Stimulated activated CD8-positive, alpha-beta memory T cell treated with anti-CD3 and anti-CD28 coated beads, Interleukin-4, amount 100 ng/mL, for 4 hours (primary cell): ENCODE measurements around the gene SAMD1.

Experiments used
- DNase-seq, 2 donors: peaks; one replicate each; pipeline ENCODE4 v3.0.0-alpha.2; 2020; ENCODE audit warnings: low read depth in 2 of 2, low spot score in 1 of 2

SAMD1 gene

GRCh38 chr19:14113762-14114414 lies 23.3 kb upstream of the SAMD1 start:
- no peak for DNase-seq

DNA sequence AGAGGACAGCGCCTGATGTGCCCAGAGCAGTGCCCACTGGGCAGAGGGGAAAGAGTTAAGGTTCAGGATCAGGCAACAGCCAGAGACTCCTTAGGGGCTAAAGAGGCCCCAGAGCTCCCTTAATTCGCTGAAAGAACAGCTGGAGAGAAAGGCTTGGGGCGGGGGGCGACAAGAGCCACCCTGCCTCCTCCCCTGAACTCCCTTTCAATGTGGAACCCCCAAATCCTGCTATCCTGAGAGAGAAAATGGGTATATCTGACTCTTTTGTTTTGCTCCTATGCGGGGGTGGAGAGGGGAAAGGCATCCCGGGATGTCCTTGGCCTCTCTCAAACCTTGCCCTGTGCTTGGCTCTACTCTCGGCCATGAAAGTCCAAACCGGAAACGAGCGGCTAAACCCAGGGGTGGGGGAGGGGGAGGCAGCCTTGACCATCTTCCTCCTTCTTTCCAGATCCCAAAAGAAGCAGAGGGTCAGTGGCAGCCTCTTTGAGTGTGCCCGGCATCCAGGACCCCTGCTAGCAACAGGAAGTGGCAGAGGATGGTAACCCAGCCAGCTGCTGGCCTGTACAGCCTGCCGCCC lies 22.3 kb upstream of the SAMD1 start:
- no peak for DNase-seq

- DNase-seq, result no peak
Measured at GRCh38 chr19:14112051-14112808, 21.7 kb upstream of the SAMD1 start.

DNA sequence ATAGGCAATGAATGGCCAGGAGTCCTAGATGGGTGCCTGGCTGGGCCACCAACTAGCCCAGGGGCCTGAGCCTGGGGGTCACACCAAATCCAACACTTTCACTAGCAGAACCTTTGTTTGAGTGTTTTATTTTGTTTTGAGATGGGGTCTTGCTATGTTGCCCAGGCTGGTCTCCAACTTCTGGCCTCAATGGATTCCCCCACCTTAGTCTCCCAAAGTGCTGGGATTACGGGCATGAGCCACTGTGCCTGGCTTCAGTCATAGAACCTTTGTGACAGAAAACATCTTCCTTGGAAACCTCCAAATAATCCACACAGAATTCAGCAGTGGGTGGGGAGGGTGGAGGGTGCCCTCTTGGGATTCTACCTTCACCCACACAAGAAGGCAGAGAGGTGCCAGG lies 20.9 kb upstream of the SAMD1 start:
- no peak for DNase-seq

GRCh38 chr19:14110650-14111049 lies 20.1 kb upstream of the SAMD1 start:
- DNase-seq, result no peak

- DNase-seq, result no peak
Measured at GRCh38 chr19:14107581-14108461, 17.3 kb upstream of the SAMD1 start.

DNA sequence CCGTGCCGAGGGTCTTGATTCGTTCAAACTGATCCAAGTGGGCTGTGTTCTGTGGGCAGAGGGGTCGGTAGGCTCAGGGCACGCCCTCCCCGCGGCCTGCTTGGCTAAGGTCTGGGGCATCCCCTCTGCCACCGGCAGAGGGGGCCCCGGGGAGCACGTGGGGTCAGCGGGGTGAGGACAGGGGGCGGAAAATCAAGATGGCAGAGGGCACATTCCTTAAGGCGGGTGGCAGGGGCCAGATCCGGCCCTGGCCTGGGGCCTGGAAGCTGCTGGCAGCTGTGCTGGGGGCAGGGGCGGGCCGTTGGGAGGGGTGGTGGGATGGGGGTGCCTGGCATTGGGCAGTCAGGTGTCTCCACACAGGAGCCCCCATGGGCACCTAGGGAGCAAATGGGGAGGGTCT lies 16.3 kb upstream of the SAMD1 start:
- DNase-seq, result no peak

DNA sequence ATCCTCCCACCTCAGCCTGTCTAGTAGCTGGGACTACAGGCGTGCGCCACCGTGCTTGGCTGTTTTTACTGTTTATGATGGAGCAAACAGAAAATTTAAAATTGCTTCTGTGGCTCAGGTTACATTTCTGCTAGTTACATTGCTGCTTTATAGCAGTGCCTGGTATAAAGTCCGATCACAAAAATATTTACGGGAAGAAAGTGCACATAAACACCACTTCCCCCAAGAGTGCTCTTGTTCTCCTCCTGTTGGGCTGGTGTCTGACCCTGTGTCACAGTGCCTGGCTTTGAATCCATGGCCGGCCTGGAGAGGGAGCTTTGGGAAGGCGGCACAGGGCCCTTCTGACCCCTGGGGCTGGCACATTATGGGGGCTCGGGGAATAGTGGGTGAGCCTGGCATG lies 15.1 kb upstream of the SAMD1 start:
- no peak for DNase-seq

DNA sequence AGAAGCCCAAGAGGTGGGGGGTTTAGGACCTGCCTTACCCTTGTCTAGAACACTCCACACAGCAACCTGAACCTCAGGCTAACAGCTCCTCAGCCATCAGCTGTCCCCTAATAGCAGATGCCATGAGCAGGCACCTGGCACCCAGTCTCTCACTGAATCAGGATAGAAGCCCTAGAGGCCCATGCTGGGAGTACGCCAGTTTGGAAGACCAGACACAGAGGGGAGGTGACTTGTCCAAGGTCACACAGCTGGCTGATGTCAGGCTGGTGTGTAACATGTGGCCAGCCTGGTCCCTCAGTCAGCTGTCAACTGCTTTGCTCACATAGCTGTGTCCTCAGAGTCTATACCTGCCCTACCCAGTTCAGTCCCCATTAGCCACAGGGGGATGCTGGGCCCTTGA lies 12.8 kb upstream of the SAMD1 start:
- DNase-seq, result no peak

DNA sequence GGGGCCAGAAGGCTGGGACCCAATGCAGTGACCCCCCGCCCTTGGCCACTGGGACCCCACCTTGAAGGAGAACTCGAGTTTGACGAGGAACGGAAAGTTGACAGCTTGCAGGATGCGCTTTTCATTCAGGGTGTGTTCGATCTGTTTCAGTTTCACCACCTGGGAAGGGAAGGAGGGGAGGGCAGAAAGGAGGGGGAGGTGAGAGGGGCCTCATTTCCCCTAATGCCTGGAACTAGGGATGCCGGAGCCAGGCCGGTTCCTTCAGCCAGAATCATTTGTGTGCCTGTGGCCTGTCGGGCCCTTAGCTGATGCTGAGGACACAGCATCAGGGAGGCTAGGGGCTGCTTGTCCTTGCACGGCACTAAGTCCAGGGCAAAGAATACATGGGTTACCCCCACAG lies 12.2 kb upstream of the SAMD1 start:
- no peak for DNase-seq

GRCh38 chr19:14102102-14102696 lies 11.6 kb upstream of the SAMD1 start:
- no peak for DNase-seq

DNA sequence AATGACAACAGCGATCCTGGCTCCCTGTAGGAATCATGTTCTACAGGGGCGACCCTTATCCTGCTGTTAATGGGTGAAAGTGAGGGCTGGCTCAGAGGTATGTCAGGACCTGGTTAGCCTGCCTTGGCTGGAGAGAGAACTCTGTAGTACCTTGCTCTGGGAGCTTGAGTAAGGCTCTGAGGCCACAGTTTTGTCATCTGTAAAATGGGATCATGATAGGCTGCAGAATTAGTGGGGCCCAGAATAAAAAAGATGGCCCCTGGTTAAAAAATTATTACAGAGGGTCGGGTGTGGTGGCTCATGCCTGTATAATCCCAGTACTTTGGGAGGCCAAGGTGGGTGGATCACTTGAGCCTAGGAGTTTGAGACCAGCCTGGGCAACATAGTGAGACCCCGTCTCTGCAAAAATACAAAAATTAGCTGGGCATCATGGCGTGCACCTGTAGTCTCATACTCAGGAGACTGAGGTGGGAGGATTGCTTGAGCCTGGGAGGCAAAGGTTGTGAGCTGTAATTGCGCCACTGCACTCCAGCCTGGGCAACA lies 10.5 kb upstream of the SAMD1 start:
- DNase-seq, result no peak

GRCh38 chr19:14097532-14098151 lies 7.1 kb upstream of the SAMD1 start:
- DNase-seq, result no peak

DNA sequence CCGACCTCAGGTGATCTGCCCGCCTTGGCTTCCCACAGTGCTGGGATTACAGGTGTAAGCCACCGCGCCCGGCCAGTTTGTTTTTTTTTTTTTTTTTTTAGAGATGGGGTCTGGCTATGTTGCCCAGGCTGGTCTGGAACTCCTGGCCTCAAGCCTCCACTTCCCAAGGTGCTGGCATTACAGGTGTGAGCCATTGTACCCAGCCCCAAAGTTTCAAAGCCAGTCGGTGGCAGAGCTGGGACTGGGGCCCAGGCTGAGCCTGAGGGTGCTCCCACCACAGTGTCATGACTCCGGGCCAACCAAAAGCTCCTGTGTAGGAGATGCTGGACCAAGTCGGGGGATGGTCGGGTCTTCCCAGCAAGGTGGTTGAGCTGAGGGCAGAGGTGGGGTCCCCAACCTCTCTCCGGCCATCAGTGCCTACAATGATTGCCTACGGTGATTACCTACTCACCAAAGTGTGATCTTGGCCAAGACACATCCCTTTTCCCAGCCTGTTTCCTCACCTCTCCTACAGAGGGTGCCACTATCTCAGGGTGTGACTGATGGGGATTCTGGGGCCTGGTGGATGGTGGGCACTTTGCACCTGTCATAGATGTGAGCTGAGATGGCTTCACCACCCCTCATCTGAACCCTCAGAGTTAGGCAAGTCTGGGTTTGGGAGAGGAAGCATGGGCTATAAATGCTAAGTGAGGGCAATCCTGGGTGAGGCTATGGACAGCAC lies 5.9 kb upstream of the SAMD1 start:
- DNase-seq, result no peak

DNA sequence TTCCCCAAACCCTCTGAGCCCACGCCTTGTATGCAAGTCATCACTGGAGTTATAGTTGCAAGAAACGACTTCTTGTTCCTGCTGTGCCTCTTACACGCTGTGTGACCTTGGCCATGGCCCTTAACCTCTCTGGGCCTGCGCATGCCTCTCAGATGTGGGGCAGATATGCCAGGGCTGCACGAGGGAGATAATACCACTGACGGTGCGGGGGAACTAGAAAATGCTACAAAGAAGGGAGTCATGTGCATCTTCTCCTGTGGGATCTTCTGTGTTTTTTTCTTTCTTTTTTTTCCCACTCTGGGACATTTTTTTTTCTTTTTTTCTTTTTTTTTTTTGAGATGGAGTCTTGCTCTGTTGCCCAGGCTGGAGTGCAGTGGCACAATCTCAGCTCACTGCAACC lies 4.3 kb upstream of the SAMD1 start:
- no peak for DNase-seq

GRCh38 chr19:14093117-14093823 lies 2.7 kb upstream of the SAMD1 start:
- no peak for DNase-seq

- DNase-seq, result no peak
Measured at GRCh38 chr19:14091813-14092462, 1.4 kb upstream of the SAMD1 start.

GRCh38 chr19:14091081-14091812 lies 696 bp upstream of the SAMD1 start:
- no peak for DNase-seq
